MM.1S (cell line): ENCODE data around the gene CYP46A1.
A peak's percentile ranks its signal among the peaks of the same experiment; 100 is the strongest.

Source experiments
- DNase-seq: peaks from one replicate; pipeline ENCODE4 v3.0.0-alpha.2; 2015
- H2AFZ ChIP-seq: fragments of 300-600 bp; sonication (generic); 2 replicates; pipeline ENCODE4 v1.6.0; 2016; ENCODE audit warnings: antibody characterized with exemption, low read length
- H3F3A ChIP-seq: fragments of 300-600 bp; sonication (generic); 2 replicates; pipeline ENCODE4 v1.6.1; 2016; ENCODE audit warnings: mild to moderate bottlenecking, antibody characterized with exemption, low read length, moderate library complexity, mixed read lengths; ENCODE audit not compliant: insufficient read depth
- H3K27ac ChIP-seq: fragments of 300-600 bp; sonication (generic); 2 replicates; pipeline ENCODE4 v1.5.1; 2016; ENCODE audit warnings: mild to moderate bottlenecking, low read length
- H3K27me3 ChIP-seq: fragments of 300-600 bp; sonication (generic); replicated peaks from 2 replicates; pipeline ENCODE4 v1.6.0; 2016; ENCODE audit warnings: low read length; ENCODE audit not compliant: insufficient read depth
- H3K36me3 ChIP-seq: fragments of 300-600 bp; sonication (generic); replicated peaks from 2 replicates; pipeline ENCODE4 v1.6.1; 2016; ENCODE audit warnings: mild to moderate bottlenecking, low read length, mixed read lengths; ENCODE audit not compliant: insufficient read depth
- H3K4me1 ChIP-seq: fragments of 300-600 bp; sonication (generic); 2 replicates; pipeline ENCODE4 v1.6.1; 2016; ENCODE audit warnings: low read length, mixed read lengths
- H3K4me2 ChIP-seq: fragments of 300-600 bp; sonication (generic); 2 replicates; pipeline ENCODE4 v1.6.0; 2016; ENCODE audit warnings: low read depth, low read length
- H3K4me3 ChIP-seq: fragments of 300-600 bp; sonication (generic); 2 replicates; pipeline ENCODE4 v1.5.1; 2016; ENCODE audit warnings: low read length, mixed read lengths
- H3K79me2 ChIP-seq: fragments of 300-600 bp; sonication (generic); 2 replicates; pipeline ENCODE4 v1.6.1; 2016; ENCODE audit warnings: mixed run types, low read length, mixed read lengths
- H3K9ac ChIP-seq: fragments of 300-600 bp; sonication (generic); 2 replicates; pipeline ENCODE4 v1.6.1; 2016; ENCODE audit warnings: low read length, mixed read lengths
- H3K9me2 ChIP-seq: fragments of 300-600 bp; sonication (generic); replicated peaks from 2 replicates; pipeline ENCODE4 v1.6.1; 2016; ENCODE audit warnings: mild to moderate bottlenecking, low read length, mixed read lengths; ENCODE audit not compliant: insufficient read depth
- H3K9me3 ChIP-seq: fragments of 300-600 bp; sonication (generic); replicated peaks from 2 replicates; pipeline ENCODE4 v1.6.1; 2016; ENCODE audit warnings: mild to moderate bottlenecking, low read length, mixed read lengths; ENCODE audit not compliant: insufficient read depth
- H4K20me1 ChIP-seq: fragments of 300-600 bp; sonication (generic); 2 replicates; pipeline ENCODE4 v1.6.1; 2016; ENCODE audit warnings: mild to moderate bottlenecking, low read length, moderate library complexity, mixed read lengths; ENCODE audit not compliant: insufficient read depth
- EZH2 ChIP-seq: fragments of 300-600 bp; sonication (generic); optimal IDR thresholded peaks from 2 replicates; pipeline ENCODE3; 2017; ENCODE audit warnings: low read depth, mild to moderate bottlenecking, antibody characterized with exemption, low read length, mixed read lengths
- EZH2phosphoT487 ChIP-seq: fragments of 300-600 bp; sonication (generic); IDR thresholded peaks from 2 replicates; pipeline ENCODE4 v1.6.1; 2018; ENCODE audit warnings: antibody characterized with exemption, low read length
- TF ChIP-seq, protein P1 (sequence below): fragments of 300-600 bp; sonication (generic); IDR thresholded peaks from 2 replicates; pipeline ENCODE4 v1.5.1; 2016; ENCODE audit warnings: antibody characterized with exemption, low read length, mixed read lengths

CYP46A1 gene

GRCh38 chr14:99681832-99682148 is 2.3 kb upstream of the CYP46A1 start:
- Histone ChIP-seq H4K20me1 (no peaks in the 10 kb centered on the region), H3K4me3 (no peak overlapping the region), H2AFZ (no peak overlapping the region), H3K9me3 (no peaks in the 10 kb centered on the region), H3F3A (no peaks in the 10 kb centered on the region), H3K36me3 (no peaks in the 10 kb centered on the region), H3K27me3 (no peaks in the 10 kb centered on the region), H3K4me2 (no peak overlapping the region), H3K9ac (no peak overlapping the region), H3K27ac (no peak overlapping the region), H3K4me1 (no peaks in the 10 kb centered on the region), H3K79me2 (no peaks in the 10 kb centered on the region), H3K9me2 (no peaks in the 10 kb centered on the region)
- no peak for DNase-seq
- TF ChIP-seq, protein P1, sequence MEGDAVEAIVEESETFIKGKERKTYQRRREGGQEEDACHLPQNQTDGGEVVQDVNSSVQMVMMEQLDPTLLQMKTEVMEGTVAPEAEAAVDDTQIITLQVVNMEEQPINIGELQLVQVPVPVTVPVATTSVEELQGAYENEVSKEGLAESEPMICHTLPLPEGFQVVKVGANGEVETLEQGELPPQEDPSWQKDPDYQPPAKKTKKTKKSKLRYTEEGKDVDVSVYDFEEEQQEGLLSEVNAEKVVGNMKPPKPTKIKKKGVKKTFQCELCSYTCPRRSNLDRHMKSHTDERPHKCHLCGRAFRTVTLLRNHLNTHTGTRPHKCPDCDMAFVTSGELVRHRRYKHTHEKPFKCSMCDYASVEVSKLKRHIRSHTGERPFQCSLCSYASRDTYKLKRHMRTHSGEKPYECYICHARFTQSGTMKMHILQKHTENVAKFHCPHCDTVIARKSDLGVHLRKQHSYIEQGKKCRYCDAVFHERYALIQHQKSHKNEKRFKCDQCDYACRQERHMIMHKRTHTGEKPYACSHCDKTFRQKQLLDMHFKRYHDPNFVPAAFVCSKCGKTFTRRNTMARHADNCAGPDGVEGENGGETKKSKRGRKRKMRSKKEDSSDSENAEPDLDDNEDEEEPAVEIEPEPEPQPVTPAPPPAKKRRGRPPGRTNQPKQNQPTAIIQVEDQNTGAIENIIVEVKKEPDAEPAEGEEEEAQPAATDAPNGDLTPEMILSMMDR = no peak
- TF ChIP-seq EZH2 = no peak
- TF ChIP-seq EZH2phosphoT487 = no peak

DNA sequence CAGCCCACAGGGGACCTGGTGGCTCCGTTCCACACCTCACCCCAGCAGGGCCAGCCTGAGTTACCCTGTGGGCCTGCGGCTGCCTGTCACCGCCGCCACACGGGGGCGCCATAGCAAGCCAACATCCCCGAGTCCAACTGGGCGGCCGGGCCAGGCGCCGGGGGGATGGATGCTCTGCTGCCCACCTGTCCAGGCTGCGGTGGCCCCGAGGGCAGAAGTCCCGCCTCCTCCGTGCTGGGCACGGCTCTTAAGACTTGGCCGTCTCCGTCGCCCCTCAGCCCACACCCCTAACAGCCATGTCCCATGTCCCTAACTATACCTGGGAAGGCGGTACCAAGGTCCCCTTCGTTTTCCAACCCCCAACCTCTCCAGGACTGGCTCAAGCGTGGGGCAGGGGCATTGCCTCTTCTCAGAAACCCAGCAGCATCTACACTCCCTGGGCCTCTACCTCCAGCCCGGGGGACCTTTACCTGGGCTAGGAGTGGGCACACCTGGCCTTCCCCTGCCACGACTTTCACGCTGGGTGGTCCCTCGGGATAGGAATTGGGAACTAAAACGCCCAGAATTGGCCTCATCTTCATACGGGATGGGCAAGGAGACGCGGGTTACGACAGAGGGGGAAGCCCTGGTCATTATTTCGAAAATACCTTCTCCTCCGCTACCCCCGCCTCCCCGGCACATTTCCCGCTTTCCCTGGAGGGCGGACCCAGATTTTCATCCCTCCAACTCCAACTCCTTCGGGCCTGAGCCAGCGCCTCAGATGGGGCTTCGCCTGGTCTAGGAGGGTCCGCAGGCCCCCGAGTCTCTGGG is 1.1 kb upstream of the CYP46A1 start:
- peak; percentile 62 for DNase-seq
- no peaks in the 10 kb centered on the region for H3K36me3 ChIP-seq
- H3K4me1 ChIP-seq = no peaks in the 10 kb centered on the region
- H3K4me2 ChIP-seq = peak overlapping the region; percentile 89
- no peaks in the 10 kb centered on the region for H3F3A ChIP-seq
- peak overlapping the region; percentile 72 for H3K9ac ChIP-seq
- no peaks in the 10 kb centered on the region for H3K27me3 ChIP-seq
- no peaks in the 10 kb centered on the region for H4K20me1 ChIP-seq
- no peaks in the 10 kb centered on the region for H3K79me2 ChIP-seq
- peak overlapping the region; percentile 90 for H2AFZ ChIP-seq
- H3K9me2 ChIP-seq = no peaks in the 10 kb centered on the region
- TF ChIP-seq EZH2phosphoT487 = no peak
- TF ChIP-seq, protein P1 = peak; percentile 66
- peak overlapping the region; percentile 80 for H3K4me3 ChIP-seq
- H3K27ac ChIP-seq = peak overlapping the region; percentile 33; the same call in 1 of the 2 replicates
- H3K9me3 ChIP-seq = no peaks in the 10 kb centered on the region

DNA sequence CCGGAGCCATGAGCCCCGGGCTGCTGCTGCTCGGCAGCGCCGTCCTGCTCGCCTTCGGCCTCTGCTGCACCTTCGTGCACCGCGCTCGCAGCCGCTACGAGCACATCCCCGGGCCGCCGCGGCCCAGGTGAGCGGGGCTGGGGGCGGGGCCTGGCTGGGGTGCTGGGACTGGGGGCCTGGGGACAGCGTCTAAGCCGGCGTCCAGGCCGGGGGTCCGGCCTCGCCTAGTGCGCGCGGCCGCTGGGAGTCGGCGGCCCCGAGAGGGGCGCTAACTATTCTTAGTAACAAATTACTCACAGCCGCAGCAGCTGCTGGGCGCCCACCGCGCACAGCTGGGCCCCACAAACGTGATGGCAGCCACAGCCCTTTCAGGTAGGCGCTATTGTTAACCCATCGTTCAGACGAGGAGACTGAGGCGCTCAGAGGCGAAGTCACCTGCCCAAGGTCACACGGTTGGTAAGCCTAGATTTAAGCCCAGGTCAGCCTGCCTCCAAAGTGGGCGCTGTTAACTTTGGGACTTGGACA is 374 bp downstream of the CYP46A1 start:
- no peaks in the 10 kb centered on the region for H3K79me2 ChIP-seq
- H3K4me1 ChIP-seq = no peaks in the 10 kb centered on the region
- H3K4me2 ChIP-seq = peak overlapping the region; percentile 66; the same call in 1 of the 2 replicates
- peak overlapping the region; percentile 18; the same call in 1 of the 2 replicates for H3K9ac ChIP-seq
- no peaks in the 10 kb centered on the region for H3K9me2 ChIP-seq
- H3F3A ChIP-seq = no peaks in the 10 kb centered on the region
- no peaks in the 10 kb centered on the region for H4K20me1 ChIP-seq
- 0 out of 2 replicates have a peak overlapping the region, but pooled peaks have one; percentile 23 for H2AFZ ChIP-seq
- no peaks in the 10 kb centered on the region for H3K9me3 ChIP-seq
- TF ChIP-seq, protein P1 = no peak
- TF ChIP-seq EZH2phosphoT487 (no peak), EZH2 (no peak)
- no peaks in the 10 kb centered on the region for H3K27me3 ChIP-seq
- H3K27ac ChIP-seq = no peak overlapping the region
- peak overlapping the region; percentile 49 for H3K4me3 ChIP-seq
- DNase-seq = no peak
- H3K36me3 ChIP-seq = no peaks in the 10 kb centered on the region
